ENCODE results near the gene SCTR. TPM values are rescaled to one million over a fixed set of nuclear protein-coding genes. Genes with fewer than 3 reads are reported as not detected.

The SCTR gene
- total and polyA plus RNA-seq, 2 of the 13 experiments (the other 11 are each of a cell fraction or from before 2014, with no cell fraction given): not detected

DNA sequence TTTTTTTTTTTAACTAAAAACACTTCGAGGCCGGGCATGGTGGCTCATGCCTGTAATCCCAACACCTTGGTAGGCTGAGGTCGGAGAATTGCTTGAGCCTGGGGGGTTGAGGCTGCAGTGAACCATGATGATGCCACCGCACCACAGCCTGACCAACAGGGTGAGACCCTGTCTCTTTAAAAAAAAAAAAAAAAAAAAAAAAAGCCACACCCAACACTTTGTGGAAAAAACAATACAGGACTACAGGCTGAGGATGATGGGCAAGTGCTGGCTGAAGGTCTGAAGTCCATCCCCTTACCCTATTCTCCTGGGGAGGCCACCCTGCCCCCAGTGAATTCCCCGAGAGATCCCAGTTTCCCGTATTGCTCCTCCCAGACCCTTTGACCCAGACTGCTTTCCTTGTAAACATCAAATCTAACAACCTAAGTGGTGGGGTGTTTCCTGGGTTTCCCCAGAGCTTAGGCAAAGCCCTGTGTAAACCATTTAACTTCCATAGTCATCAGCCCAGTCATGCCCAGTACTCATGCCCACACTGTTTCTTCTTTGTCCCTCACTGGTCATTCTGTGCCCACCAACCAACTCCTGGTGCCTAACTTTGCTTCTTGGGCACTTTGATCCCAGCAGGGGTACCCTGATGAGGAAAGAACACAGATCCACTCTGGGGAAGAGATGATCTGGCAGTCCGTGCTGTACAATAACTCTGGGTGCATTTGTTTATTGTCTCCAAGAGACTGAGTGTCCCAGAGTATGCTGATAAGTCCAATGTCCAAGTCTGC lies 98.5 kb downstream of the SCTR start (continued):
- TF ChIP-seq SMARCC2 (IDR thresholded peaks at IDR 0.05): no peak
- TF ChIP-seq, protein P1, sequence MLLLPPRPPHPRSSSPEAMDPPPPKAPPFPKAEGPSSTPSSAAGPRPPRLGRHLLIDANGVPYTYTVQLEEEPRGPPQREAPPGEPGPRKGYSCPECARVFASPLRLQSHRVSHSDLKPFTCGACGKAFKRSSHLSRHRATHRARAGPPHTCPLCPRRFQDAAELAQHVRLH (CRISPR knock-in tag; IDR thresholded peaks at IDR 0.05; ENCODE audit: borderline replicate concordance, low read depth): peak; percentile 75; the same call in 1 of the 2 replicates
- TF ChIP-seq KLF13 (CRISPR knock-in tag; IDR thresholded peaks at IDR 0.05): no peak
- TF ChIP-seq, protein P2, sequence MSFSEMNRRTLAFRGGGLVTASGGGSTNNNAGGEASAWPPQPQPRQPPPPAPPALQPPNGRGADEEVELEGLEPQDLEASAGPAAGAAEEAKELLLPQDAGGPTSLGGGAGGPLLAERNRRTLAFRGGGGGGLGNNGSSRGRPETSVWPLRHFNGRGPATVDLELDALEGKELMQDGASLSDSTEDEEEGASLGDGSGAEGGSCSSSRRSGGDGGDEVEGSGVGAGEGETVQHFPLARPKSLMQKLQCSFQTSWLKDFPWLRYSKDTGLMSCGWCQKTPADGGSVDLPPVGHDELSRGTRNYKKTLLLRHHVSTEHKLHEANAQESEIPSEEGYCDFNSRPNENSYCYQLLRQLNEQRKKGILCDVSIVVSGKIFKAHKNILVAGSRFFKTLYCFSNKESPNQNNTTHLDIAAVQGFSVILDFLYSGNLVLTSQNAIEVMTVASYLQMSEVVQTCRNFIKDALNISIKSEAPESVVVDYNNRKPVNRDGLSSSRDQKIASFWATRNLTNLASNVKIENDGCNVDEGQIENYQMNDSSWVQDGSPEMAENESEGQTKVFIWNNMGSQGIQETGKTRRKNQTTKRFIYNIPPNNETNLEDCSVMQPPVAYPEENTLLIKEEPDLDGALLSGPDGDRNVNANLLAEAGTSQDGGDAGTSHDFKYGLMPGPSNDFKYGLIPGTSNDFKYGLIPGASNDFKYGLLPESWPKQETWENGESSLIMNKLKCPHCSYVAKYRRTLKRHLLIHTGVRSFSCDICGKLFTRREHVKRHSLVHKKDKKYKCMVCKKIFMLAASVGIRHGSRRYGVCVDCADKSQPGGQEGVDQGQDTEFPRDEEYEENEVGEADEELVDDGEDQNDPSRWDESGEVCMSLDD (CRISPR knock-in tag; IDR thresholded peaks at IDR 0.05; ENCODE audit: borderline replicate concordance): peak; percentile 79; the same call in 1 of the 2 replicates
- TF ChIP-seq KMT2A (CRISPR knock-in tag; IDR thresholded peaks at IDR 0.05): 0 out of 2 replicates have a peak, but pooled peaks have one; percentile 11
- TF ChIP-seq MED1 (CRISPR knock-in tag; IDR thresholded peaks at IDR 0.05): peak; percentile 95
- TF ChIP-seq, protein P3, sequence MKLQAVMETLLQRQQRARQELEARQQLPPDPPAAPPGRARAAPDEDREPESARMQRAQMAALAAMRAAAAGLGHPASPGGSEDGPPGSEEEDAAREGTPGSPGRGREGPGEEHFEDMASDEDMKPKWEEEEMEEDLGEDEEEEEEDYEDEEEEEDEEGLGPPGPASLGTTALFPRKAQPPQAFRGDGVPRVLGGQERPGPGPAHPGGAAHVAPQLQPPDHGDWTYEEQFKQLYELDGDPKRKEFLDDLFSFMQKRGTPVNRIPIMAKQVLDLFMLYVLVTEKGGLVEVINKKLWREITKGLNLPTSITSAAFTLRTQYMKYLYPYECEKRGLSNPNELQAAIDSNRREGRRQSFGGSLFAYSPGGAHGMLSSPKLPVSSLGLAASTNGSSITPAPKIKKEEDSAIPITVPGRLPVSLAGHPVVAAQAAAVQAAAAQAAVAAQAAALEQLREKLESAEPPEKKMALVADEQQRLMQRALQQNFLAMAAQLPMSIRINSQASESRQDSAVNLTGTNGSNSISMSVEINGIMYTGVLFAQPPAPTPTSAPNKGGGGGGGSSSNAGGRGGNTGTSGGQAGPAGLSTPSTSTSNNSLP (IDR thresholded peaks at IDR 0.05; ENCODE audit: low read depth, low read length): peak; percentile 29; the same call in 1 of the 2 replicates
- no peak for TF ChIP-seq RORA (CRISPR knock-in tag; IDR thresholded peaks at IDR 0.05)
- peak; percentile 51; the same call in 1 of the 2 replicates for TF ChIP-seq KDM5B (CRISPR knock-in tag; IDR thresholded peaks at IDR 0.05; ENCODE audit: borderline replicate concordance)
- TF ChIP-seq ZNF614 (CRISPR knock-in tag; IDR thresholded peaks at IDR 0.05; ENCODE audit: borderline replicate concordance): peak; percentile 75; the same call in 1 of the 2 replicates
- TF ChIP-seq SETDB1 (CRISPR knock-in tag; IDR thresholded peaks at IDR 0.05; ENCODE audit: borderline replicate concordance): no peak
- no peak for TF ChIP-seq NAIF1 (CRISPR knock-in tag; IDR thresholded peaks at IDR 0.05; ENCODE audit: borderline replicate concordance)
- peak; percentile 68; the same call in 1 of the 2 replicates for TF ChIP-seq FOXC1 (CRISPR knock-in tag; IDR thresholded peaks at IDR 0.05; ENCODE audit: borderline replicate concordance)
- TF ChIP-seq FOXP1 (IDR thresholded peaks at IDR 0.05): peak; percentile 66; the same call in 1 of the 2 replicates
- peak; percentile 96 for TF ChIP-seq FOXP1 (CRISPR knock-in tag; IDR thresholded peaks at IDR 0.05)
- peak; percentile 91 for TF ChIP-seq HNF4G (IDR thresholded peaks at IDR 0.05; ENCODE audit: borderline replicate concordance, low read depth, low read length)
- peak; percentile 52; the same call in 1 of the 2 replicates for TF ChIP-seq HNF4G (CRISPR knock-in tag; IDR thresholded peaks at IDR 0.05; ENCODE audit: borderline replicate concordance, low read depth)
- TF ChIP-seq CHD4 (IDR thresholded peaks at IDR 0.05; ENCODE audit: borderline replicate concordance, low read length): peak; percentile 56; the same call in 1 of the 2 replicates
- TF ChIP-seq, protein P4, sequence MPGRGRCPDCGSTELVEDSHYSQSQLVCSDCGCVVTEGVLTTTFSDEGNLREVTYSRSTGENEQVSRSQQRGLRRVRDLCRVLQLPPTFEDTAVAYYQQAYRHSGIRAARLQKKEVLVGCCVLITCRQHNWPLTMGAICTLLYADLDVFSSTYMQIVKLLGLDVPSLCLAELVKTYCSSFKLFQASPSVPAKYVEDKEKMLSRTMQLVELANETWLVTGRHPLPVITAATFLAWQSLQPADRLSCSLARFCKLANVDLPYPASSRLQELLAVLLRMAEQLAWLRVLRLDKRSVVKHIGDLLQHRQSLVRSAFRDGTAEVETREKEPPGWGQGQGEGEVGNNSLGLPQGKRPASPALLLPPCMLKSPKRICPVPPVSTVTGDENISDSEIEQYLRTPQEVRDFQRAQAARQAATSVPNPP (CRISPR knock-in tag; IDR thresholded peaks at IDR 0.05): no peak
- no peak for TF ChIP-seq RNF2 (conservative IDR thresholded peaks at IDR 0.05; ENCODE audit: low read depth)
- peak; percentile 82 for TF ChIP-seq DPF2 (CRISPR knock-in tag; IDR thresholded peaks at IDR 0.05; ENCODE audit: borderline replicate concordance, low read depth)
- peak; percentile 99 for TF ChIP-seq PPARG (CRISPR knock-in tag; conservative IDR thresholded peaks at IDR 0.05)
- peak; percentile 39; the same call in 1 of the 2 replicates for TF ChIP-seq ZNF746 (CRISPR knock-in tag; IDR thresholded peaks at IDR 0.05)
- TF ChIP-seq, protein P5, sequence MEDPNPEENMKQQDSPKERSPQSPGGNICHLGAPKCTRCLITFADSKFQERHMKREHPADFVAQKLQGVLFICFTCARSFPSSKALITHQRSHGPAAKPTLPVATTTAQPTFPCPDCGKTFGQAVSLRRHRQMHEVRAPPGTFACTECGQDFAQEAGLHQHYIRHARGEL (CRISPR knock-in tag; IDR thresholded peaks at IDR 0.05): no peak
- no peak for TF ChIP-seq DR1 (CRISPR knock-in tag; IDR thresholded peaks at IDR 0.05)
